HG03575 (cell line): ENCODE measurements around the gene CCDC74A.
"Not testable (repeated sequence)": the region's sequence is repeated elsewhere in the genome, so short reads cannot be mapped to it uniquely, and the experiment has no call there.

ENCODE experiments used
- ATAC-seq: cut with Tn5 transposase; IDR thresholded peaks from one replicate; pipeline ENCODE4 v1.9.1; 2021; ENCODE audit not compliant: unreplicated experiment, insufficient number of reproducible peaks, low FRiP score; ENCODE audit errors: extremely low read depth

CCDC74A gene

GRCh38 chr2:131543385-131543891, 15.8 kb downstream of the CCDC74A start:
- ATAC-seq: no peak

GRCh38 chr2:131544006-131544812, 16.5 kb downstream of the CCDC74A start:
- not testable (repeated sequence) for ATAC-seq

GRCh38 chr2:131544813-131545165, 17.1 kb downstream of the CCDC74A start:
- ATAC-seq: not testable (repeated sequence)

GRCh38 chr2:131552871-131553270, 25.2 kb downstream of the CCDC74A start:
- ATAC-seq: no peak

- no peak for ATAC-seq
Measured at GRCh38 chr2:131556998-131557397, 29.3 kb downstream of the CCDC74A start.

- no peak for ATAC-seq
Measured at GRCh38 chr2:131557558-131558321, 30.1 kb downstream of the CCDC74A start.

- no peak for ATAC-seq
Measured at GRCh38 chr2:131566371-131566770, 38.7 kb downstream of the CCDC74A start.

- no peak for ATAC-seq
Measured at GRCh38 chr2:131567891-131568290, 40.2 kb downstream of the CCDC74A start.

GRCh38 chr2:131568401-131568800, 40.7 kb downstream of the CCDC74A start:
- ATAC-seq: not testable (repeated sequence)

- no peak for ATAC-seq
Measured at GRCh38 chr2:131572175-131572574, 44.5 kb downstream of the CCDC74A start.

- no peak for ATAC-seq
Measured at GRCh38 chr2:131577812-131578211, 50.1 kb downstream of the CCDC74A start.

GRCh38 chr2:131580187-131580586, 52.5 kb downstream of the CCDC74A start:
- no peak for ATAC-seq
